Pons (tissue), 1 donor: ENCODE measurements around the gene NF2.

Source experiments
- DNase-seq: peaks from one replicate; pipeline ENCODE4 v3.0.0-alpha.2; 2016; ENCODE audit warnings: low spot score

Gene NF2

DNA sequence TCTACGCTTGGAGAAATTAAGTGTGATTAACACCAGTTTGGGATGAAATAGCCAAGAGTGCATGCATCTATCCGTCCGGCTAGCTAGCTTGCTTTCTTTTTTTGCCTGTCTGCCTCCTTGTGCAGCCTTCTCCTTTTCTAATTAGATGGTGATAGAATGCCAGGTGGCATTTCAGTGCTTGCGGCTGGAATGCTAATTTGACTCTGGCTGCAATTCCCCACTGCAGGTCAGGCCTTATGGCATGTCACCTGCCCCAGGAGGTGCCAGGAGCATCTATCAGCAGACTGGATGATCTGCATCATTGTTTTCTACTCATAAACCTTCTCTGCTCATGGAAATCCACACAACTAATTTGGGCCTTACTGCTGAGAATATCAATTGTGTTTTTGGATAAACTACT lies 65.2 kb downstream of the NF2 start:
- DNase-seq: no peak

GRCh38 chr22:29670626-29671025 lies 67.2 kb downstream of the NF2 start:
- no peak for DNase-seq

GRCh38 chr22:29673361-29674066 lies 70.1 kb downstream of the NF2 start:
- no peak for DNase-seq

- no peak for DNase-seq
Observed at GRCh38 chr22:29674121-29674520, 70.7 kb downstream of the NF2 start.

- no peak for DNase-seq
Observed at GRCh38 chr22:29679316-29679715, 75.9 kb downstream of the NF2 start.

DNA sequence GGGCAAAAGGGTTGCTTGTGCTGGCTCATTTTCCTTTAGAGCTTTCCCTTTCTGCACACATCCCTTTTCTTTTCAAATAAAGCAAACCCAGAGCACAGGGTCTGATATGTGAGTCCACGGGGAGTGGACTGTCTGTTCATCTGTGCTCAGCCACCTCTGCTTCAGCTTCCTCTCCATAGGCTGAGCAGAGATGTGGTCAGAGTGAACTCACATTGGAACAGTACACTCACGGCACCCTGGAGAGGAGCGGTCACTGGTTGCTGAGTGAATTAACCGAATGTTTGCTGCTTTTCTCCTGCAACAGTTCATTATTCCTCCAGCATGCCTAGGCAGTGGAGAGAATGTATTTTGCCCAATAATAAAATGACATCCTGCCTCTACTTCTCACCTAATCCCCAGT lies 80.1 kb downstream of the NF2 start:
- DNase-seq: no peak

GRCh38 chr22:29684244-29684643 lies 80.8 kb downstream of the NF2 start:
- DNase-seq: no peak

DNA sequence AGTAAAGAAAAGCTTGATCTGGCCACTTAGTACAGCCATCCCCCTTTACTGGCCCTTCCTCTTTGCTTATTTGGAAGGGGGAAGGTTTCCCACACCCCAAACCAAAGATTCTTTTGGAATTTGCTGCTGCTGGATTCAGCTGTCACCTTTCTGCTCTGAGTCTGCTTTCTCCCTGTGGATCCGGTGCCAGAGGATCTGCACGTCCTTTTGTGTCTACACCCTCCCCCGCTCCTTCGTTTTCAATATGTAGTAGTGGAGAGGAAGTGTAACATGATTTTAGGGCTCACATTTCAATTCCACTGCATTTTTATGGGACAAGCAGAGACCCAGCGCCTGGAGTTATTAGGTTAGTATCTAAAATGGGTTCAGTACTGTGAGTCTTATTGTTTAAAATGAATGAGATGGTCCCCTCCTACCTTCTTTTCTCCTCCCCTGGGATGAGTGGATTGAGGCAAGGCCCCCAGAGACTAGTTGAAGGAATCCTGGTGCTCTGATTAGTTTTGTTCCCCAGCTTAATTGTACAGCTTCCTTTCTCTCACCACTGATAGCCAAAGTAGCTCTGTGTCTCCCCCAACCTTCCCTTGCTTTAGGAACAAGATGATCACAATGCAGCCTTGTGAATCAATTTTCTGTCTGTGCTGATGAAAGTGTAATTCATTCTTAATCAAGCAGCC lies 85.9 kb downstream of the NF2 start:
- no peak for DNase-seq

DNA sequence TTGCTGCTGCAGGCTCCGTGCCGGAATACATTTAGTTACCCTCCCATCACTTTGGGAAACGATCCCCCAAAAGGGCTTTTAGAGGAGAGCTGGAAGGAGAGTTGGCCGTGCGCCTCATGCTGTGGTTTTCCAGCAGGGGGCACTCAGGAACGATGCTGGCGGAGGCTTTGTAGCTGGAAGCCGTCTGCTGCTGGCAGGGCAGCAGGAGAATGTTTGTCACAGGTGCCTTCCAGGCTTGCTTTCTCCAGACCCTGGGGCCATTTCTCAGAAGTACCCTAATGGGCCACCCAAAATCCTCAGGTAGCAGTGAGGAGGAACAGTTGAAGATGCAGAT lies 86.4 kb downstream of the NF2 start:
- peak; percentile 71 for DNase-seq

DNA sequence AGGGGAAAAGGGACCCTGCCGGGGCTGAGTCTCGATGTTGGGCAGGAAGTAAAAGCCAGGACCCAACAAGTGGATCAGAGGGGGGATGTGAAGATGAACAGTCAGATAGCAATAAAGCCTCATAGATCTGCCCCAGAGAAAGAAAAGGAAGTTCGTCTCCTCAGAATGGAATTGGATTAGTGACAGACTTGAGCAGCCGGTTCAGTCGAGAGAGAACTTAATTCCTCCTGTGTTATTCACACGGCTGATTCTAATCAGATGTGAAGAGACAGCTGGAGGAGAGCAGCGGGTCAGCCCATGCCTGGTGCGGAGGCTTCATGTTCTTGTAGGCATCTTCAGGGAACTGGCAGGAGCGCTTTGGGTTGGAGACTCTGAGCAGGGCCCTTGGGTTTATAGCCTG lies 87.0 kb downstream of the NF2 start:
- no peak for DNase-seq

DNA sequence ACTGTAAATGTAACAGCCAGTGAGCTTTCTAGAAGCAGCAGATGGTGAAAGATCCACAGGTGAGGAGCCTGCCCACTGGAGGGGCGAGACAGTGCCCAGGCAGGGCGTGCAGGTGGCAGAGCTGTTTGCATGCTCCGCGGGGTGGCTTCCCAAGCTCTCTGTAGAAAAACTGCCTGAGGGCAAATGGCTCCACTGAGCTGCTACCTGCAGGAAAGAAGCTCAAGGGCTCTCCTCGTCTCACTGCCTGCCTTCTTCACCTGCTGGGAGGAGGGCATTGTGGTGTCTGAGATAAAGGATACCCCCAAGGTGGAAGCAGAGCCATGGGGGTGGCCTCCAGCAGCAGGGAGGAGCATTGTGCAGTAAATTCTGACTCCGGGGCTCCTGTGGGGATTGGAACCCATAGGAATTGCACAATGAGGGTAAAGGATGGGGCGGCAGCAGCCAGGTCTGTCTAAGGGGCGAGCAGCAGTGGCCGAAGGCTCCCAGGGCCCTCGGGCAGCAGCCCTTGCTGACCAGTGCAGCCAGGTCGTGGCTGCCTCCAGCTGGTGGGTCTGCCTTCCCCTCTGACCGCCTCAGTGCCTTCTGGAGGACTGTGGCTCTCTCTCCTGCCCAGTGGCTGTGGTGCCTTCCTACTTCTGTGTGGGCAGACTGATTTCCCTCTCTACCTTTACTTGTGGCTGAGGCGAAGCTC lies 88.3 kb downstream of the NF2 start:
- DNase-seq: no peak

GRCh38 chr22:29692327-29692640 lies 88.9 kb downstream of the NF2 start:
- DNase-seq: no peak

DNA sequence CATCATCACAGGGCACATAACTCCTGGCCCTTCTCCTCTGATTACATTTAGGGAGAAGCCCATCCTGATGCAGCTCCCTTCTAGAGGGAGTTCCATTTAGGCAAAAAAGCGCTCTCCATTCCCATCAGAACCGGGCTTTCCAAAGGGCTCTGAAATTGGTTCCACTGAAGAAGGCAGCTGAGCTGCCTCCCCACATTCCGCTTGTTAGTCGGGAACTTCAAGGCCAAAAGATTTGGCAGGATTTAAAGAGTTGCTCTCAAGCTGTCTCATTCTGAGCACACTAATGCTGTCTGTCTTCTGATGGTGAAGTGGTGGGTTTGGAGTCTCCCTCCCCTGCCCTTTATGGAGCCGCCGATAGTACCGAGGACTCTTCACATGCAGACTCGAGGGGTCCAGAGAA lies 89.7 kb downstream of the NF2 start:
- no peak for DNase-seq

- no peak for DNase-seq
Observed at GRCh38 chr22:29693671-29694070, 90.2 kb downstream of the NF2 start.

- peak; percentile 60 for DNase-seq
Observed at GRCh38 chr22:29695129-29695926, 91.9 kb downstream of the NF2 start.

- DNase-seq: no peak
Observed at GRCh38 chr22:29697853-29698598, 94.6 kb downstream of the NF2 start.

DNA sequence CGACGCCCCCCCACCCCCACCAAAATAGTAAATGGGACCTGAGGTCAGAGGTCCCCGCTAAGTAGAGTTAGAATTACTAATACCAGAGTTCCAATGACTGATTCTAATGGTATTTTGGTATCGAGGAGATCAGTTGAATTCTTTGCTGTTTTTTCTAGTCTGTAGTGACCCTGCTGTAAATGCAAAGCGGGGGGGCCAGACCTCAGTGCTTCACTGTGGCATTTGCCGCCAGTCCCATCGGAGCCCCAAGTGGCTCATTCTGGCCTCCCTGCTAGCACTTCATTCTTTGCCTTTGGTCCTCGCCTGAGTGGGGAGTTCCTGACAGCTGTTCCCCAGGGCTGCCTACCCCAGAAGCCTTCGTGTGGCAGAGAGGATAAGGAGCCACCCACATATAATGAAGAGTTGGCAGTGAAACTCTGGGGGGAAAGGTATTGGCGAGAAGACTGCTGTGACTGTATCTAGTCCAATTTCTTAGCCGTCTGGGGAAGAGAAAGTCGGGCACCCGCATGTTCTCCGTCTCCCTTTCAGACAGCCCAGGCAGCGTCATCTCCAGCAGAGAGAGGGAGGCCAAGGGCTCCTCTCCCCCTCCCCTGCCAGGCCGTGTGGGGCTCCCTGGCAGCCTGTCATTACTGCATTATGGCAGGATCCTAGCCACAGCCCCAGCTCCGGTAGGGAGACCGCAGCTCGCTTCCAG lies 96.9 kb downstream of the NF2 start:
- no peak for DNase-seq

- DNase-seq: no peak
Observed at GRCh38 chr22:29700900-29701154, 97.4 kb downstream of the NF2 start.

- DNase-seq: no peak
Observed at GRCh38 chr22:29701155-29701999, 97.9 kb downstream of the NF2 start.

DNA sequence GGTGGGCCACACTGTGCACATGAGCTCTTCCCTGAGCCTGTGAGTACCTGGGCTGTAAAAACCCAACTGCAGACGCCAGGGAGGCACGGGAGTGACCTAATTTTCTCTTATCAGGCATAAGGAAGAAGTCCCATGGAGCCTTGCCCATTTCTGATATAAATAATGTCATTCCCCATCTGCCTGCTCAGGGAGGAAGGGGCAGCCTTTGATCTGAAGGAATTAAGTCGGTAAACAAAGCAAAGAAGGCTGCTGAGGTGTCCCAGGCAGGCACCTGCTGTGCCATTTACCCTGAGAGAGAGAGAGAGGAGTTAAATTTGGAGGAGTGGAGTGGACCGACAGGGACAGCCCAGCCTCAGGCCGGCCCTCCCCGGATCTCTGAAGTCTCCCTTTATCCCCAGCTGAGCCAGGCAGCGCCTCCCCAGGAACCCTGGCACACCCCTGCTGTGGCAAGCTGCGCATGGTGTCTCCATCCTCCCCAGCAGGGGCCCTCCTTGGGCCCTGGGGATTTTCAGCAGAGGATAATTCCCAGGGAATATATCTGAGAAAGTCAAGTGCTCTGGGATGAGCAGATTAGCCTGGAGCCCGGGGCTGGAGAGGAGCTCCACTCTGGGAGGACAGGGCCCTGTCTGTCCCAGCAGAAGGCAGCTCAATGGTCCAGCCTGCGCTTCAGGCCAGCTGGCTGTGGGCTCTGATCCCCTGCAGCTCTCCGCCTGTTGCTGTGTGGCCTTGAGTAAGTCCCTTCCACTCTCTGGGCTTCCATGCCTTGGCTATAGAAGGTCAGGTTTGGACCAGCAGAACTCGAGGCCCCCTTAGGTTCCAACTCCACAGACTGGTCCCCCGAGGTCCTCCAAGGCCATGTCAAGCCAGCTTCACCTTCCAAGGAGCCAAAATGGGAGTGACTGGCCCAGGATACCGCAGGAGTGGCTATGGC lies 98.8 kb downstream of the NF2 start:
- peak; percentile 39 for DNase-seq
